NCI-H510A treated with DMSO at 0.1 percent for 48 hours (cell line): ENCODE measurements around the gene GPR143.
"Not testable (repeated sequence)": the region's sequence is repeated elsewhere in the genome, so short reads cannot be mapped to it uniquely, and the experiment has no call there.

ENCODE experiments used
- DNase-seq: peaks from one replicate; lab custom pipeline; 2025; lab: John Stamatoyannopoulos, UW

The GPR143 gene

DNA sequence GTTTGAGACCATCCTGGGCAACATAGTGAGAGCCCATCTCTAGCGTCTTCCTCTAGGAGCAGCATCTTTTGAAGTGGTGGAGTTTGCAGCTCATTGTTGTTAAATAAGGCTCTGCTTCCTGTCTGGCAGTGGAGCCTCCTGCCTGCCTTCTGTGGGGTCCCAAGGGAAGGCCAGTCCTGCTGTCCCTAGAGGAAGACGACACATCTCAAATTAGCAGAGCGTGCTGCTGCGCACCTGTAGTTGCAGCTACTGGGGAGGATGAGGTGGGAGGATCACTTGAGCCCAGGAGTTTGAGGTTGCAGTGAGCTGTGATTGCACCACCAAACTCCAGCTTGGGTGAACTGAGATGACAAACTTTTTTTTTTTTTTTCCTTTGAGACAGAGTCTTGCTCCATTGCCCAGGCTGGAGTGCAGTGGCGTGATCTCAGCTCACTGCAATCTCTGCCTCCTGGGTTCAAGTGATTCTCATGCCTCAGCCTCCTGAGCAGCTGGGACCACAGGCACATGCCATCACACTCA lies 2.7 kb upstream of the GPR143 start:
- DNase-seq, result not testable (repeated sequence)

DNA sequence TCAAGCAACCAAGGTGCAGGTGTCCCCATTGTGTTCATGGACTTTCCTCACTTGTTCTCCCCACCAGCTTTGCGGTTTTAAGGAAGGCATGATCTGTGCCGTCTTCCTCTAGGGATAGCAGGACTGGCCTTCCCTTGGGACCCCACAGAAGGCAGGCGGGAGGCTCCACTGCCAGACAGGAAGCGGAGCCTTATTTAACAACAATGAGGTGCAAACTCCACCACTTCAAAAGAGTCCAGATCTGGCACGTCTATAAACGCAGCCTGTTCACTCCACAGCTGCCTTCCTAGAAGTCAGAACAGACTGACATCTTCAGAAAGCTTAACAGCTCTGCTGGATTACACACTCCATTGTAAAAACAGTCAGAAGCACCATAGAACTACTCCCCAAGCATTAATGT lies 1.7 kb upstream of the GPR143 start:
- DNase-seq, result no peak

DNA sequence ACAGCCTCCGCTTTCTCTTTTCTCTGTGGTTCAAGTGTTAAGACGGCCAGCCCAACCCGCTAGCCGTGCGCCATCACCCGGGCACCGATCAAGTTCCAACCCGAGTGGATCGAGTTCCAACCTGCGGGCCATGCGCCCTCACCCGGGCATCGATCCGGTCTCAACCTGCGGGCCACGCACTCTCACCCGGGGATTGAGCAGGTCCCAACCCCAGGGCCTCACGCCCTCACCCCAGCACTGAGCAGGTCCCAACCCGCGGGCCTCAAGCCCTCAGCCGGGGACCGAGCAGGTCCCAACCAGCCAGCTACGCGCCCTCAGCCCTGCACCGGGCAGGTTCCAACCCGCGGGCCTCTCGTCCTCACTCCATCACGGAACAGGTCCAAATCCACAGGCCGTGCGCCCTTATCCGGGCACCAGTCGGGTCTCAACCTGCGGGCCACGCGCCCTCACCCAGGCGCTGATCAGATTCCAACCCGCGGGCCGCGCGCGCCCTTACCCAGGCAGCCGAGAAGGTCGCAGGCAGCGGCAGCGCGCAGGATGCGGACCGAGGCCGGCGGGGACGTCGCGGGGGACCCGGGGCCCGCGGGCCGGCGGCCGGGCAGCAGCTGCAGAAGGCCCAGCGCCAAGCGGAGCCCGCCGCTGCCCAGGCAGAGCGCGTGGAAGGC lies 443 bp downstream of the GPR143 start:
- no peak for DNase-seq

DNA sequence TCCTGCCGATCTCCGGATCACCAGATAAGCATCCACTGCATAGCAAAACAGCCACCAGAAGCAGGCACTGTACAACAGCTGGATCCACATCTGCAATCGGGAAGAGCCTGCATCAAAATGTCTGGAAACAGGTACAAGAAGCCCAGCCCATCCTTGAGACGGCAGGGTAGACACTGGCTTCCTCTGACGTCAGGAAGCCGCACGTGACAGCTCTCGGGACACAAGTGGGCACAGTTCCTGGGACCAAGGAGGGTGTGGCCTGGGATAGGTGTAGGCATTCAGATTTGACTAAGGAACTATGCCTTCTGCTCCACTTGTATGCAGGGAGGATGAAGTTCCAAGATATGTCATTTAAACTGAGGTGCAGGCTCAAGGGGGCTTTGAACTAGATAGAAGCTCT lies 6.3 kb downstream of the GPR143 start:
- no peak for DNase-seq

DNA sequence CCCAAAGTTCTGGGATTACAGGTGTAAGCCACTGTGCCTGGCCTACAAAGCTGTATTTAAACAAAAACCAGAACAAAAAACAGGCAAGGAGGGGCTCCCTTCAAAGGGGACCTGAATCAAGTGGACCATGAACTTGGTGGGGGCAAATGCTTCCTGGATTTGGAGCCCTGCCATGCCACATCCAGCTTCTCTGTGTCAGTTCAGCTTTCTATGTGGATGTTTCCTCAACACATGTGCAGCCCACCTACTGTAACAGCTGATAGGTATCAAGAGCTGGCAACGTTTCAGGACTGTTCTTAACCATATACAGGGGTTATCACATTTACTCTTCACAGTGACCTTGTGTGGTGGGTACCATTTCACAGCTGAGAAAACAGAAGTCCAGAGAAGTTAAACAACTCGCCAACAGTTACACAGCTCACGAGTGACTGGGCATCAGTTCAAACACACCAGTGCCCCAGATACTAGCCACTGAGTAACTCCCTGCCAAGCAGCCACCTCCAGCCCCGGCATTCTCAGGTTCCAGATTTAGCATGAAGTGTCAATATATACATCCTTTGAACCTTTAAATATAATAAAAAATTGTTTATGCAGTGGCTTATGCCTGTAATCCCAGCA lies 7.5 kb downstream of the GPR143 start:
- DNase-seq, result no peak

DNA sequence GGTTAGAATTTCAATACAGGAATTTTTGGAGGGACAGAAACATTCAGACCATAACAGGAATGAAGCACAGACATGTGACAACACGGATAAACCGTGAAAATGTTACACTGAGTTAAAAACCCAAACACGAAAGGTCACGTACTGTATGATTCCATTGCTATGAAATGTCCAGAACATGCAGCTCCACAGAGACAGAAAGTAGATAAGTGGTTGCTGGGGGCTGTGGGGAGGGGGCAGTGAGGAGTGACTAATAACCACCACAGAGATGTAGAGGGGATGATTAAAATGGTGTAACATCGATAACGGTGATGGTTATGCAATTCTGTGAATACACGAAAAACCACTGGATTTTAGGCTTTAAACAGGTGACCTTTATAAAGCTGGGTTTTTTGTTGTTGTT lies 8.3 kb downstream of the GPR143 start:
- no peak for DNase-seq

DNA sequence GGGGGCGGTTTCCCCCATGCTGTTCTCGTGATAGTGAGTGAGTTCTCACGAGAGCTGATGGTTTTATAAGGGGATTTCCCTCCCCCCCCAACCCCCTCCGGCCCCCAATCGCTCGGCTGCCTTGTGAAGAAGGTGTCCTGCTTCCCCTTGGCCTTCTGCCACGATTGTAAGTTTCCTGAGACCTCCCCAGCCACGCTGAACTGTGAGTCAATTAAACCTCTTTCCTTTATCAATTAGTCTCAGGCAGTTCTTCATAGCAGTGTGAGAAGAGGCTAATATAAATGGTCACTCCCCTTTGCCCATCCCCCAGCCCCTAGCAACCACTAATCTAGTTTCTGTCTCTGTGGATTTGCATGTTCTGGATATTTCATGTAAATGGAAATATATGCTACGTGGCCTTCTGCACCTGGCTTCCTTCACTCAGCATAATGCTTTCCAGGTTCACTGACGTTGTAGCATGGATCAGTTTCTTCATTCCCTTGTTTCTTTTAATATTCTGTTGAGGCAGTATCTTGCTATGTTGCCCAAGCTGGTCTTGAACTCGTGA lies 16.4 kb downstream of the GPR143 start:
- no peak for DNase-seq

DNA sequence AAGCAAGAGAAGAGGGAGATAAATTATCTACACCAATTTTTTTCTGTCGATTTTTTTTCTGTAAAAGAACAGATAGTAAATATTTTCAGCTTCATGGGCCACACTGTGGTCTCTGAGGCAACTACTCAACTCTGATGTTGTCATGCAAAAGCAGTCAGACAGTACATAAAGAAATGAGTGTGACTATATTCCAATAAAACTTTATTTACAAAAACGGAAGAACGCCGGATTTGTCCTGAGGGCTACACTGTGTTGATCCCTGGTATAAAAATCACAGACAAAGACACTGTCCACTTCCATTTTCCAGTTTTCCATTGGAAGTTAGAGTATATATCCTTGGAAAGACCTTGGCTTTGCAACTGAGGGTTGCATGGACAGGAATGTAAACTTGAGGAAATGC lies 18.0 kb downstream of the GPR143 start:
- no peak for DNase-seq

DNA sequence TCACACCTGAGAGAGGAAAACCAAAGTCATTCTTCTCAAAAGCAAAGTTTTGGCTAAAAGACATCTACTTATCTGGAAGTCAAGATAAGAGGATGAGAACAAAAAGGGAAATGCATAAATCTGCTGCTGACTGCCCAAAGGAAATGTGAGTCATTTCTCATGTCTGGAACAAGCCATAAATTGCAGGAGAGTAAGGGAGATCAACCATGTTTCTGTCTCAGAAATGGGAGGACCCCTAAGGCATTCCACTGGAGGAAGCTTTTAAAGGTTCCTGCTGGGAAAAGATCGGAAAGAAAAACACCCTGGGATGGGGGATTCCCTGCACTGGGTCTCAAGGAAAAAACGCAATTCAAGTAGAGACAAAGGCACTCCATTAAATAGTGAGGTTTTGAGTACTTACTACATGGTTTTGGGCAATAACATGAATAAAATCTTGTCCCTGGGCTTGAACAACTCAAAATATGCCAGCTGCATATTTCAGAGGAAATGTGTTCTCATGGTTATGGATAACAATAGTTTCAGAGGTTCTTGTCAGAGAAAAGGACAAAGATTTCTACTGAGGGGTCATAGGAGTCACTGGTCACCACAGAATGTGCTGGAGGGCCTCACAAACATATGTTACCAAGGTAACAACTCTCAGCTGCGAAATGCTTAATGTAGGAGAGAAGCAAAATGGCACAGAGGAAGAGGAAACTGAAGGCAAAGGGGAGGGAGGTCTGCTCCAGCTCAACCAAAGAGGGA lies 19.3 kb downstream of the GPR143 start:
- no peak for DNase-seq

DNA sequence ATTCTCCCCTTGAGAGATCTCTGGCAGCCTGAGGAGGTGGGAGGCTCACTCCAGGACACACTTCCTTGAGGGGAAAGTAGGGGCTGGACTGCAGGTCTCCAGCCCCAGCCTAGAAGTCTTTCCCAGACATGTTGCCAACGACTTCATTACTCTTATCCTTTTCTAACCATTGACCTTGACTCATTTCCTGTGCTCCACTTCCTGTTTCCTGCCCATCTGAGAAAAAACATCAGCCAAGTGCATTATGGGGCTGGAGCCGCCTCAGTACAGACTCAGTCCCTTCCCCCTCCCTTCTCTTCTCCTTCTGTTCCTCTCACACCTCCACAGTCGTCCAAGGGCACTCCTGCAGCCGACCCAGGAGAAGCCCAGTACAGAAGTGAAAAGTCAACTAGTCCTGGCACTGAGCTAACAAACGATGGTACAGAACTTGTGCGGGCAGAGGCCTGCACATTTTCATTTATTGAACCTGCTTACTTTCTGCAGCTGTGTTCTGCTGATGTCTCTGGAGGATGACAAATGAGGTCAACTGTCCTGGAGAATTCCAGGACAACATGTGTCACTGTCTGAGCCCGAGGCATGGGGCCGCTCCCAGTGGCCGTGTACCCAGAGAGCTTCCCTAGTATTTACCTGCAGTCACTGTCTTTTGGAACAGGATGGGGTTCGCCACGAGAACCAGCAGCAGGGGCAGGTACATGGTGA lies 20.1 kb downstream of the GPR143 start:
- no peak for DNase-seq

DNA sequence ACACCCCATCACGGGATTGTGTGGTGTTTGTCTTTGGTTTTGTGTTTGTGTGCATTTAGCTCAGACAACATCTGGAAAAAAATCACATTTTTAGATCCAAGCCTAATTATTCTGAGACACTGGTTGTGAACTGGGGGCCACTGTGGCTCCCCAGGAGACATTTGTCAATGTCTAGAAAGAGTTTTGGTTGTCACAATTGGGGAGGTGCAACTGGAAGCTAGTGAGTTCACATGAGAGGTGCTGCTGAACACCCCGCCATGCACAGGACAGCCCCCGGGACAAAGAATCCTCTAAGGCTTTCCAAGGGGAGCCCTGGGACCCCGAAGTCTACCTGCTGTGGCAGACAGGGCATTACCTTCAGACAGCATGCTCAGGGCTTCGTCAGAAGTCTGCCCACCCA lies 26.5 kb downstream of the GPR143 start:
- DNase-seq, result no peak

DNA sequence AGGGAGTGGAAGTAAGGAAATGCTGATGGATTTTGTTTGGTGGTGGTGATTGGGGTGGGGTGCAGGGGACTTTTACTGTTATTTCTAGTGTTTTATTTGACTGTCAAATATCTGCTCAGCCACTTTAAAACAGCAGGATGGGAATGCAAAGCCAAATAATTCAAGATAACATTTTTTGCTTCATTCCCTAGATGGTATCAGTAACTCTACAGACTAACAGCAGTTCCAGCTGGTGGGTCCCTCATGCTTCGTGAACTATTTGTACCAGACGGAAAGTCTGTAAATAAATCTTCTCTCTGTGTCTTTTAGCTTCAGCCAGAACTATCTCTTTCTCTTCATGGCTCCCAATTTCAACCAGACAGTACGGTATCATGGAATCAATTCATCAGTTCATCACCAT lies 27.5 kb downstream of the GPR143 start:
- DNase-seq, result no peak

DNA sequence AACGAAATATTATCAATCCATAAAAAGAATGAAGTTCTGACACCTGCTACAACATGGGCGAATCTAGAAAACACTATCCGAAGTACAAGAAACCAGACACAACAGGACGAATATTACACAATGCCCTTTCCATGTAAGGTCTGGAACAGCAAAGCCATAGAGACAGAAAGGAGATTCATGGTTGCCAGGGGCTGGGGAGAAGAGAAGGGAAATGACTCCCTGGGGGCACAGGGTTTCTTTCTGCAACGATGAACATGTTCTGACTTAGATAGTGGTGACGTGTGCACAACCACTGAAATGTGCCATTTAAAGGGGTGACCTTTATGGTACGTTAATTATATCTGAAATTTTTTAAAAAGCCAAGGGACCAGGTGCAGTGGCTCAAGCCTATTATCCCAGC lies 28.3 kb downstream of the GPR143 start:
- no peak for DNase-seq

DNA sequence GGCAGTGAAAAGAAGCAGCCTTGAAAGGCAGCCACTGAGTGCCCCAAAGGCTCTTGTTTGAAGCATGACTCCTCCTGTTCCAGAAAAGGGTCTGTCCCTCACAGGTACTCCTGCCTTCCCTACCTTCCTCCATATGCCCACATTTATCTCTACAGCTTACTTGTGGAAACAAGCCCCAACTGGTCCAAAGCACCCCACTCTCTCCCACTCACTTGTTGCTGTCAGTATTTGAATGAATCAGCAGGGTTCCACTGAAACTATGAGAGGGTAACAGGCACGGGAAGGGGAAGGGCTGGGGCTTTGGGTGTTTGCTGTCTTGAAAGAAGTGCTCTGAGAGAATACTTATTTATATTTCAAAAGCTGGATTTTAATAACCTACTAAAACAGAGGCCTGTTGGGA lies 34.9 kb downstream of the GPR143 start:
- no peak for DNase-seq

DNA sequence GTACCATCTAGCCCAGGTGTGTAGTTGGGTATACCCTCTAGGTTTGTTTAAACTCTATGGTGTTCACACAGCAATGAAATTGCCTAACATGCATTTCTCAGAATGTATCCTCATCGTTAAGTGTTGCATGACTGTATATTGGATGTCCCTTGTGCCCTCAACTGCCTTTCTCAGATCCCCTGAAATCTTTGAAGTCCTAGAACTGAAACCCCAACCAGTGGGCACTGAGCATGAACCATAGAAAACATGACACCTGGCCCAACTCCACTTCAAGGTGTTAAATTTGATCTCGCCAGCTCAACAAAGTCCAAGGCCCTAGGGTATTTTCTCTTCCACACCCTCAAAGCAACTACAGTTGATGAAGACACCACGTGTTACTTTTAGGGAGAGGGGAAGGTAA lies 35.6 kb downstream of the GPR143 start:
- DNase-seq, result no peak

DNA sequence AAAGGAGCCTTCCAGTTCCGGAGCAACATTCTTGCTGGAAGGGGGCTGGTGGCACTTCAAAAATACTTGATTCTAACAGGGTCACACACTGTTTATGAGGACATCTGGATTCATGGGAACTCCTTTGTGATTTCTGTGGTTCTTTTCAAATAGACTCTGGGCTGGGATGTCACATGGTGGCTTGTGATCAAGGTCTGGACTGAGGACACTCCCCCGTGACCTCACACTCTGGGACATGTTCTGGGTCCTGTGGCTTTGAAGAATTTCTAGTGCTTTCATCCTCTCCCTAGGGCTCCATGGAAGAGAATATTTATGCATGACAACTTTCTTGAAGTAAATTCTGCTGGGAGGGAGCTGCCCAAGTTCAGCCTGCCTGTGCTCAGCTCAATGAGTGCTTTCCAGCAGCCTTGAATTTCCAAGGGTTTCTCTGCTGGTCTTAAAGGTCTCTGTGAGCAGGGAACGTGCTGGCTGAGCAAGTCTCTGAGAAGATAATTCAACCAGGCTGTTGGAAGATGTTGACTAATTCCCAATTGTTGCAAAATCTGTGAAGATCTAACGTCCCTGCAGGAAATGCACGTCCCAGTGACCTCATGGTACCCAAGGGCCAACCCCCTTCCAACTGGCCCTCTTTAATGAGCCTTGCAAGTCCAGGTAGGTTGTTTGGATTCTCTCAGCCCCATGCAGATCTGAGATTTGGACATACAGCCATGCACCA lies 36.3 kb downstream of the GPR143 start:
- DNase-seq, result no peak

DNA sequence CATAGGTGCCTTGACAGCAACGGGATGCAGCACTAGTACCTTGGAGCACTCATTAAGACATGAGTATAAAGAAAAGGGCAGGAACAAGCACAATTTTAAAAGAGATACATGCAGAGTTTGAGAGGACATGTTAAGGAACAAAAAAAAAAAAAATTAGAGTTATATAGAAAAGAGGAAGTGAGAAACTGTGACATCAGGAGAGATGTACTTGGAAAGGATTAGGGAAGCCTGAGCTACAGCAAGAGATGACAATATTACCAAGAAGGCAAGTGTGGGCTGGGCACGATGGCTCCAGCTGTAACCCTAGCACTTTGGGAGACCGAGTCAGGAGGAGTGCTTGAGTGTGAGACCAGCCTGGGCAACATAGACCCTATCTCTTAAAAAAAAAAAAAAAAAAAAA lies 37.4 kb downstream of the GPR143 start:
- no peak for DNase-seq

DNA sequence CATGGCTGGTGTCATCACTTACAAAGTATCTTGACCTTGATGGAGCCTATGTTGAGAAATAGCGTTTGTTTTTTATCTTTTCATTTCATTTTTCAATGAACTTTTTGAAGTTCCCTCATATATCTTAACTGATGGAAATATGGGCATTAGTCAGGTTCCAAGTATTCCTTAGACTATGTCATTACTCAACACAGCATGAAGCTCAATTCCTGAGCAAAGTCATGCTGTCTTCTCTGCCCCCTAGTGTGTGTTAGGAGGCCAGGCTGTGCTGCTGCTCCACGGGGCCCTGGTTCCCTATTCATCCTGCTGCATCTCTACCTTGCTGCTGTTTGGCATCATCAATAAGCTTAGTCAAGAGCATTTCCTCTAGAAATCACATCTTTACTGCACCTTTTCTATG lies 40.9 kb downstream of the GPR143 start:
- DNase-seq, result no peak

DNA sequence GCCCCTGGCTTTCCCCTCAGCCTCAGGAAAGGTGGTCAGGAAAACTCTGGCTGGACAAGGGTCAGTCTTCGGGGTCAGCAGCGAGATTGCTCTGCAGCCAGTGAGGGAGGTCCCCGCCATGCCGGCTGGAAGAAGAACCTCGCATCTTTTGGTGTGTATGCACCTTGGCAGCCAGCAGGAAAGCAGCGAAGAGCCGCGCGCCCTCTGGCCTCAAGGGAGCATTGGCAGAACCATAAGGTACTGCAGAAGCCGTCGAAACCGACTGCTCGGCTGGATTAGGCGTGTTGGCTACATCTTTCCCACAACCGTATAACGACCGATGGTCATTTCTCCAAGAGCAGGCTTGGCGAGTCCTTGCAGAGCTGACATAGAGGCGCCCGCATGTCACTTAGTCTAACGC lies 48.3 kb downstream of the GPR143 start:
- DNase-seq, result no peak

DNA sequence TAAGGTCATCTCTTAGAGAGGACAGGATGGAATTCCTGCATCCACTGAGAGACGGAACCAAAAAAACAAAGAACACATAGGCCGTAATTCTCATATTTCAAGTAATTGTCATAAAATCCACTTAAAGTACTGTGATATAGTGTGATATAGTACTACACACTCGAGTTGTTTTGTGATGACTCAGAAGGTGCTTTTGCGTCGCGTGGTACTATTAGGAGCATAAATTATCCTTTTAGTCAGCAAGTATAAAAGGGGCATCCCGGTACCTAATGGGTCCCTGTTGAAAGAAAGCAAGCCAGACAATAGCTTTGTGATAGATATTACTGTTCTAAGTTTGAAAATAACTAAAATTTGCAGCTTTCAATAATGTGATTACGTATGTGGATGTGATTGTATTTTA lies 55.3 kb downstream of the GPR143 start:
- no peak for DNase-seq

DNA sequence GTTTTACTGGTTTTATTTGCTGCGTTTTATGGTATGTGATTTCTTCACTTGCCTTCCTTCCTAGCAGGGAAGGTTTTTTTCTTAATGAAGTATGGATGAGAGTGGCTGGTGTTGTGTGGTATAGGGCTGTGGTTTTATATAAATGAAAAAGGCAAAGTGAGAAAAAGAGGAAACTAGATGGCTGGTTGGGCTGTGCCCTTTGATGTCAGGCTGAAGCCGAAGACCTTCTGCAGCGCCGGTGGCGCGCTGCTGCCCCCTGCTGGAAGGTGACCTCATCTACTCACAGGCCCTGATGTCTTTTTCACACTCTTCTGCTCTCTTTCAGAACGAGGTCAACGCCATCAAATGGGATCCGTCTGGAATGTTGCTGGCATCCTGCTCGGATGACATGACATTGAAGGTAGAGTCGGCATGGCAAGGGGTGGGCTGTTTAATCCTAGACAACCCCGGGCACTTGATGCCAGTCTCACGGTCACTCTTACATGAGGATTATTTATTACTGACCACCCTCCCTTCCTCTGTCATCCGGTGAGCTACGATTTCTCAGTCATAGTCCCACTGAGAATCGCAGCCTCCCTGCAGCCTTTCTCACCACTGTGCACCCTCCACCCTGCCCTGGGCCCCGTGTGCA lies 56.6 kb downstream of the GPR143 start:
- DNase-seq, result peak; percentile 81
